Mesenchymal stem cell (in vitro differentiated cells and primary cell): Measurements from ENCODE around the gene TRPC4AP.

Experiments used
- DNase-seq: peaks from one replicate; pipeline ENCODE4 v3.0.0-alpha.2; 2013
- H2AFZ ChIP-seq: one replicate; pipeline ENCODE4 v1.6.1; 2013; ENCODE audit warnings: low read depth, mild to moderate bottlenecking, control low read depth, inconsistent platforms, low read length, moderate library complexity
- H2AK5ac ChIP-seq: 2 replicates; pipeline ENCODE4 v1.6.1; 2013; ENCODE audit warnings: low read length, moderate library complexity, mild to moderate bottlenecking, inconsistent platforms; ENCODE audit not compliant: severe bottlenecking
- H2BK120ac ChIP-seq: one replicate; pipeline ENCODE4 v1.6.1; 2013; ENCODE audit warnings: low read depth, mild to moderate bottlenecking, inconsistent platforms, low read length, moderate library complexity
- H2BK12ac ChIP-seq, 2 experiments: one replicate each; pipeline ENCODE4 v1.6.1; 2013; ENCODE audit warnings: inconsistent platforms in 2 of 2, low read length in 2 of 2, mild to moderate bottlenecking in 2 of 2, moderate library complexity in 2 of 2, control low read depth in 1 of 2
- H2BK15ac ChIP-seq: one replicate; pipeline ENCODE4 v1.6.1; 2013; ENCODE audit warnings: mild to moderate bottlenecking, low read depth, inconsistent platforms; ENCODE audit not compliant: poor library complexity, severe bottlenecking
- H2BK5ac ChIP-seq: 2 replicates; pipeline ENCODE4 v1.6.1; 2013; ENCODE audit warnings: low read depth, mild to moderate bottlenecking, low read length, control low read depth, inconsistent platforms; ENCODE audit not compliant: poor library complexity, severe bottlenecking
- H3K14ac ChIP-seq, 2 experiments: one replicate each; pipeline ENCODE4 v1.6.1; 2013; ENCODE audit warnings: inconsistent platforms in 2 of 2, low read length in 2 of 2, control low read depth in 1 of 2, mild to moderate bottlenecking in 1 of 2, moderate library complexity in 1 of 2
- H3K18ac ChIP-seq, 2 experiments: one replicate each; pipeline ENCODE4 v1.6.1; 2013; ENCODE audit warnings: inconsistent platforms in 2 of 2, low read length in 2 of 2, control low read depth in 1 of 2, low read depth in 1 of 2, mild to moderate bottlenecking in 1 of 2
- H3K23ac ChIP-seq, 2 experiments: one replicate each; pipeline ENCODE4 v1.6.1; 2013; ENCODE audit warnings: inconsistent platforms in 2 of 2, low read length in 2 of 2, mild to moderate bottlenecking in 2 of 2, moderate library complexity in 2 of 2, control low read depth in 1 of 2
- H3K27ac ChIP-seq: 2 replicates; pipeline ENCODE4 v1.5.1; 2013; ENCODE audit warnings: mild to moderate bottlenecking, moderate library complexity, low read length, control low read depth, inconsistent platforms; ENCODE audit not compliant: poor library complexity, severe bottlenecking
- H3K27me3 ChIP-seq, 2 experiments: 2 replicates each; pipeline versions ENCODE4 v1.6.1 to v1.7.0; 2013; ENCODE audit warnings: low read length in 2 of 2, mild to moderate bottlenecking in 2 of 2, moderate library complexity in 2 of 2, control low read depth in 1 of 2, inconsistent platforms in 1 of 2; ENCODE audit not compliant: control insufficient read depth in 1 of 2, insufficient read depth in 1 of 2
- H3K36me3 ChIP-seq, 2 experiments: 2 replicates each; pipeline versions ENCODE4 v1.6.1 to v1.7.0; 2013; ENCODE audit warnings: low read length in 2 of 2, control low read depth in 1 of 2, inconsistent platforms in 1 of 2, low read depth in 1 of 2, mild to moderate bottlenecking in 1 of 2; ENCODE audit not compliant: insufficient read depth in 2 of 2, control insufficient read depth in 1 of 2
- H3K4ac ChIP-seq, 2 experiments: one replicate each; pipeline ENCODE4 v1.6.1; 2013; ENCODE audit warnings: inconsistent platforms in 2 of 2, low read length in 2 of 2, mild to moderate bottlenecking in 2 of 2, moderate library complexity in 2 of 2, control low read depth in 1 of 2, low read depth in 1 of 2
- H3K4me1 ChIP-seq: 2 replicates; pipeline ENCODE4 v1.6.1; 2013; ENCODE audit warnings: low read depth, low read length, control low read depth; ENCODE audit not compliant: control insufficient read depth, insufficient read depth
- H3K4me2 ChIP-seq: 2 replicates; pipeline ENCODE4 v1.6.1; 2013; ENCODE audit warnings: low read length, mild to moderate bottlenecking, inconsistent platforms; ENCODE audit not compliant: poor library complexity, severe bottlenecking
- H3K4me3 ChIP-seq, 2 experiments: 2 replicates each; pipeline versions ENCODE4 v1.5.1 to v1.7.0; 2013; ENCODE audit warnings: low read length in 2 of 2, mild to moderate bottlenecking in 2 of 2, control low read depth in 1 of 2, low read depth in 1 of 2; ENCODE audit not compliant: insufficient read depth in 1 of 2
- H3K79me1 ChIP-seq: replicated peaks from 2 replicates; pipeline ENCODE4 v1.6.1; 2013; ENCODE audit warnings: mild to moderate bottlenecking, control low read depth, low read length, inconsistent platforms; ENCODE audit not compliant: poor library complexity, severe bottlenecking
- H3K9ac ChIP-seq: 2 replicates; pipeline ENCODE4 v1.7.0; 2013; ENCODE audit warnings: mild to moderate bottlenecking, low read length, moderate library complexity
- H3K9me3 ChIP-seq: 2 replicates; pipeline ENCODE4 v1.7.0; 2013; ENCODE audit warnings: mild to moderate bottlenecking, low read length; ENCODE audit not compliant: control insufficient read depth
- H4K8ac ChIP-seq: one replicate; pipeline ENCODE4 v1.6.1; 2013; ENCODE audit warnings: inconsistent platforms, mild to moderate bottlenecking, low read length, moderate library complexity
- H4K91ac ChIP-seq: one replicate; pipeline ENCODE4 v1.6.1; 2013; ENCODE audit warnings: mild to moderate bottlenecking, low read length, inconsistent platforms
- WGBS: methylation state at CpG from one replicate; pipeline ENCODE4 v1.1.7; 2013; ENCODE audit warnings: mixed read lengths; 5-methylcytosine and 5-hydroxymethylcytosine counted together

The TRPC4AP gene

DNA sequence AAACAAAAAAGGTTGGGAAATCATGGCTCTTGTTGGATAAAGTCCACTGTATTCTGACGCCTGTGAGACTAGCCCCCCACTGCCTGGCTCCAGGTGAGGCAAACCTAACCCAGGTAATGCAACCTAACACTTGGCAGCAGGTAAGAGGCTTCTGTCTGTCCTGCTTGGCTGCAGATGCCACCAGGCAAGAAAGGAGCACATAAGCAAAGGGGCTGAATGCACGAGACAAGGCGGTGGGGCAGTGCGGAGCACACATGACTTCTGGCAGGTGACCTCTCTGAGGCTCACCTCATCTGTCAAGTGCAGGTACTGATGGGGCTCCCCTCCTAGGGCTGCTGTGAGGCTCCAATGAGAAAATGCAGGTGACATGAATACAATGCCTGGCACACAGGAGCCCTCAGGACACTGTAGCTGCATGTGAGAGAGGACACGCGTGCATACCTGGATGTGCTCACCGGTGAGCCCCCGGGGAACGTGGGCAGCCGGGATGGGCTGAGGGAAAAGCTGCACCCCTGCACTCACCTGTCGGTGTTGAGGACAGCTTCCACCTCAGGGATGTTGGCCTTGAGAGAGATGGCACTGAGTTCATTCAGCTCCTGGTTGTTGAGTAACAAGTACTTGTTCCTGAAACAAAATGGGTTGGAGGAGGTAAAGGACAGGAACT, 82.8 kb downstream of the TRPC4AP start:
- no peak for DNase-seq

DNA sequence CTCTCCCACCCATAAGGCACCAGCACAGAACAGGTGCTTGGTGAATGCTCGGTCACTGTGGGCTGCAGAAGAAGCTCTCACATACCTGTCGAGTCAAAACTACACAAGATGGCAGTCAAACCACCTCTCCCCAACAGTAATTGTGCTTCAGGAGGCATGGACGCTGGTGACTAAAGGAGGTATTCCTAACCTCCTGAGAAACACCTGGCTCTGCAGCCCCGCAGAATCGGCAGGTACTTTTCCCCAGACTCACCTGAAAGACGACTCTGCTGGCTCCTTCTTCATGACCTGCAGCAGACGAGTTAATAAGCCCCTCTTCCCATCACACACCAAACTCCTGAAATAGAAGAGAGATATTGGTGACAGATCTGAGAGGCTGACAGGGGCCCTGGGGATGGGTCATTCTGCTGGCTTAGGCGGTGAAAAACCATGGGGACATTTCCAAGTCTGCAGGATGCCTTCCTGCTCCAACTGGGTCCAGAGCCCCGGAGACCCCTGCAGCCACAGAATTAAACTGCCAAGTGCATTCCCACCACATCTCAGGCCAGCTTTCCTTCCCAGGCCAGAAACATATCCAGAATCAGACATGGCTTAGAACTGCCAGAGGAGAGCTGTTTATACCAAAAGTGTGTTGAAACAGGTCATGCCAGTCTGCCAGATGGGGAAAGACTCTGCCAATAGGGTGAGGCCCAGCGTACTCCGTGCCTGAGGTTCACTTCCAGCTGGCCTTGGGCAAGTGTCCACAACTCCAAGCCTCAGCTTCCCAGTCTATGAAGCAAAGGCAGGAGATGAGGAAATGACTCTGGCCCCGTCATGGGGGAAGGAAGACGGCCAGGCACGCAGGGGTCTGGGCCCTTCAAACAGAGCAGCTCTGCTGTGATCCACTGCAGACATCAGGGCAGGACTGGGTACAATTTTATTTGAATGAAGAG, 83.9 kb downstream of the TRPC4AP start:
- H2BK120ac ChIP-seq: no peak overlapping the region
- H2BK15ac ChIP-seq: no peak overlapping the region
- H3K4me1 ChIP-seq: peaks cover 3% of the 10 kb centered on the region
- H3K27me3 ChIP-seq: no peaks in the 10 kb centered on the region
- DNase-seq: no peak
- no peak overlapping the region for H3K27ac ChIP-seq
- H4K91ac ChIP-seq: no peak overlapping the region
- no peak overlapping the region for H4K8ac ChIP-seq
- H3K9me3 ChIP-seq: no peaks in the 10 kb centered on the region
- H3K9ac ChIP-seq: no peak overlapping the region
- 96% methylated on average over 12 of the region's 14 CpGs for WGBS
- no peak overlapping the region for H2BK5ac ChIP-seq
- H2AK5ac ChIP-seq: no peak overlapping the region
- H2AFZ ChIP-seq: no peak overlapping the region
- H3K36me3 ChIP-seq: peaks cover 96 to 97% of the 10 kb centered on the region in 2 experiments
- H3K23ac ChIP-seq: no peak overlapping the region
- H3K4me2 ChIP-seq: no peak overlapping the region
- H3K79me1 ChIP-seq: peaks cover 60% of the 10 kb centered on the region
- H2BK12ac ChIP-seq: no peak overlapping the region
- H3K14ac ChIP-seq: no peak overlapping the region
- no peak overlapping the region for H3K4ac ChIP-seq
- no peak overlapping the region for H3K18ac ChIP-seq
- H3K4me3 ChIP-seq: no peak overlapping the region

More for the DNA sequence above, 82.8 kb downstream of the TRPC4AP start:
- peaks cover 94 to 97% of the 10 kb centered on the region in 2 experiments for H3K36me3 ChIP-seq
- no peak overlapping the region for H2BK120ac ChIP-seq
- WGBS: 99% methylated on average over 11 of the region's 11 CpGs
- no peak overlapping the region for H2BK12ac ChIP-seq
- no peak overlapping the region for H3K27ac ChIP-seq
- H4K91ac ChIP-seq: no peak overlapping the region
- H2AK5ac ChIP-seq: no peak overlapping the region
- H3K23ac ChIP-seq: no peak overlapping the region
- no peaks in the 10 kb centered on the region for H3K27me3 ChIP-seq
- H3K18ac ChIP-seq: no peak overlapping the region
- no peaks in the 10 kb centered on the region for H3K9me3 ChIP-seq
- H2AFZ ChIP-seq: no peak overlapping the region
- H4K8ac ChIP-seq: no peak overlapping the region
- no peak overlapping the region for H3K4ac ChIP-seq
- H3K79me1 ChIP-seq: peaks cover 63% of the 10 kb centered on the region
- no peak overlapping the region for H3K4me3 ChIP-seq
- H2BK5ac ChIP-seq: no peak overlapping the region
- H2BK15ac ChIP-seq: no peak overlapping the region
- no peak overlapping the region for H3K14ac ChIP-seq
- peaks cover 3% of the 10 kb centered on the region for H3K4me1 ChIP-seq
- no peak overlapping the region for H3K4me2 ChIP-seq
- H3K9ac ChIP-seq: no peak overlapping the region

- H2BK12ac ChIP-seq: no peak overlapping the region
- peaks cover 57% of the 10 kb centered on the region for H3K79me1 ChIP-seq
- H3K36me3 ChIP-seq: peaks cover 97% of the 10 kb centered on the region in 2 experiments
- H3K23ac ChIP-seq: no peak overlapping the region
- no peak overlapping the region for H2BK5ac ChIP-seq
- H3K4ac ChIP-seq: no peak overlapping the region
- H2AFZ ChIP-seq: no peak overlapping the region
- no peak overlapping the region for H3K18ac ChIP-seq
- H4K91ac ChIP-seq: no peak overlapping the region
- H3K27ac ChIP-seq: no peak overlapping the region
- H3K14ac ChIP-seq: no peak overlapping the region
- no peak overlapping the region for H3K9ac ChIP-seq
- H3K4me1 ChIP-seq: peaks cover 3% of the 10 kb centered on the region
- H4K8ac ChIP-seq: no peak overlapping the region
- no peak overlapping the region for H2AK5ac ChIP-seq
- H3K4me2 ChIP-seq: no peak overlapping the region
- 98% methylated on average over 12 of the region's 12 CpGs for WGBS
- no peak overlapping the region for H3K4me3 ChIP-seq
- H2BK120ac ChIP-seq: no peak overlapping the region
- no peaks in the 10 kb centered on the region for H3K27me3 ChIP-seq
- H3K9me3 ChIP-seq: no peaks in the 10 kb centered on the region
- no peak overlapping the region for H2BK15ac ChIP-seq
- no peak for DNase-seq
Observed at GRCh38 chr20:35007891-35008290, 84.7 kb downstream of the TRPC4AP start.

DNA sequence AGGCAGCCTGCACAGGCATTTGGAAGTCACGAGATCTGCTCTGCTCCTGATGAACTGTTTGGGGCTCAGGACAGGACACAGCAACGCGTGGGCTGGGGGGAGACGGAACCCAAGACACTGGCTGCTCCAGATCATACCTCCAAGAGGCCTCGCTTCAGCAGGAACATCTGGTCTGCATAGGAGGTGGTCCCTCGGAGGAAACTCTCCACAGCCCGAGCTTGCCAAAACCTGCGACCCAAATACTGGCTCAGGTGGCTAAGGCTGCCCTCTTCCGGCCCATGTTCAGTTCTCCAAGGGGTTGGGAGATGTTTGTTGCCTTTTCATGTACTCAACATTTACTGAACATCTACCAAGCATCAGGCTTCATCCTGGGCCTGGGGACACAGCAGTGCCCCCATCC, 85.2 kb downstream of the TRPC4AP start:
- no peak overlapping the region for H3K27ac ChIP-seq
- WGBS: 95% methylated on average over 9 of the region's 9 CpGs
- no peak overlapping the region for H3K18ac ChIP-seq
- no peak overlapping the region for H2BK15ac ChIP-seq
- no peak overlapping the region for H2AK5ac ChIP-seq
- no peak overlapping the region for H2BK120ac ChIP-seq
- H2BK12ac ChIP-seq: no peak overlapping the region
- H4K91ac ChIP-seq: no peak overlapping the region
- no peak overlapping the region for H4K8ac ChIP-seq
- no peak overlapping the region for H3K14ac ChIP-seq
- H3K79me1 ChIP-seq: peaks cover 59% of the 10 kb centered on the region
- no peak overlapping the region for H2BK5ac ChIP-seq
- H3K4me3 ChIP-seq: no peak overlapping the region
- no peak overlapping the region for H3K9ac ChIP-seq
- H3K36me3 ChIP-seq: peaks cover 97% of the 10 kb centered on the region in 2 experiments
- no peak overlapping the region for H2AFZ ChIP-seq
- no peak overlapping the region for H3K23ac ChIP-seq
- H3K27me3 ChIP-seq: no peaks in the 10 kb centered on the region
- H3K9me3 ChIP-seq: no peaks in the 10 kb centered on the region
- H3K4me1 ChIP-seq: peaks cover 5% of the 10 kb centered on the region
- H3K4me2 ChIP-seq: no peak overlapping the region
- no peak overlapping the region for H3K4ac ChIP-seq
- DNase-seq: no peak
